ENCODE results near the gene KRT37. TPM values are rescaled to one million over a fixed set of nuclear protein-coding genes. Genes with fewer than 3 reads are reported as not detected.
"Not testable (repeated sequence)": the region's sequence is repeated elsewhere in the genome, so short reads cannot be mapped to it uniquely, and the experiment has no call there.

KRT37 gene
- total and polyA plus RNA-seq, 3 donors from 2014 or later = not detected

GRCh38 chr17:41434005-41434404 lies 9.6 kb upstream of the KRT37 start:
- intact Hi-C loops (cut with DNase I; ENCODE audit: low total_unique reads) = no loop called here
- H3K4me1 ChIP-seq = no peaks in the 10 kb centered on the region
- no peaks in the 10 kb centered on the region for H3K36me3 ChIP-seq (ENCODE audit: low read depth, missing control alignments)
- no peak overlapping the region for H3K4me3 ChIP-seq
- no peak for DNase-seq
- TF ChIP-seq POLR2A (IDR thresholded peaks at IDR 0.05) = no peak
- no peak for TF ChIP-seq CTCF (IDR thresholded peaks at IDR 0.05)
- WGBS, 2 donors = 42 to 52% methylated on average over 4 of the region's 4 CpGs
- no peak overlapping the region for H3K27ac ChIP-seq
- H3K9me3 ChIP-seq = no peaks in the 10 kb centered on the region
- H3K27me3 ChIP-seq = no peaks in the 10 kb centered on the region

GRCh38 chr17:41433586-41433985 lies 9.2 kb upstream of the KRT37 start:
- H3K27ac ChIP-seq = no peak overlapping the region
- H3K4me1 ChIP-seq = no peaks in the 10 kb centered on the region
- intact Hi-C loops (cut with DNase I; ENCODE audit: low total_unique reads) = no loop called here
- DNase-seq = no peak
- H3K36me3 ChIP-seq (ENCODE audit: low read depth, missing control alignments) = no peaks in the 10 kb centered on the region
- no peak overlapping the region for H3K4me3 ChIP-seq
- TF ChIP-seq POLR2A (IDR thresholded peaks at IDR 0.05) (no peak), CTCF (IDR thresholded peaks at IDR 0.05) (no peak)
- WGBS, 2 donors = 58 to 65% methylated on average over 4 of the region's 4 CpGs
- no peaks in the 10 kb centered on the region for H3K9me3 ChIP-seq
- H3K27me3 ChIP-seq = no peaks in the 10 kb centered on the region

GRCh38 chr17:41430376-41430775 lies 6.0 kb upstream of the KRT37 start:
- H3K4me1 ChIP-seq; H3K36me3 ChIP-seq (ENCODE audit: low read depth, missing control alignments); H3K9me3 ChIP-seq; H3K27me3 ChIP-seq; DNase-seq; intact Hi-C loops (cut with DNase I; ENCODE audit: low total_unique reads); H3K4me3 ChIP-seq; H3K27ac ChIP-seq: not testable (repeated sequence)
- 94 to 95% methylated on average over 9 of the region's 9 CpGs for WGBS, 2 donors

DNA sequence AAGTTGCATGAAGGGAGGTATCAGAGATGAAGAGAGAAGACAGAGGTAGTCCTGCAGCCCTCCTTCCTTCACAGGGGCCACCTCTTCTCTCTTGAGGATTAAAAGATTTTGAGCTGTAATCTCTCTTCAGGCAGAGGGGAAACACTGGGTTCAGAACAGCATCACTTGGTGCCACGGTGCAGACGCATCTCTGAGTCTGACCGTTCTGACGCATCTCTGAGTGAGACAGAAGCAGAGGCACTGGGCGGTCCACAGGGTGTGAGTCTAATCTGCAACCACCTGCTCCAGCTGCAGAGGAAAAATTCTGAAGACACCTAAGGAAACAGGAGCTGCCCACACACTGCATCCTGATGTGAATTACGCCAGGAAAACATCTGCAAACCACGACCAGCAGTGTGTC lies 5.3 kb upstream of the KRT37 start:
- Histone ChIP-seq H3K9me3 (no peaks in the 10 kb centered on the region), H3K36me3 (ENCODE audit: low read depth, missing control alignments) (no peaks in the 10 kb centered on the region), H3K4me1 (no peaks in the 10 kb centered on the region), H3K27me3 (no peaks in the 10 kb centered on the region), H3K27ac (no peak overlapping the region), H3K4me3 (no peak overlapping the region)
- DNase-seq = no peak
- no peak for TF ChIP-seq CTCF (IDR thresholded peaks at IDR 0.05)
- TF ChIP-seq POLR2A (IDR thresholded peaks at IDR 0.05) = no peak
- 86% methylated on average over 7 of the region's 7 CpGs for WGBS, 2 donors
- intact Hi-C loops (cut with DNase I; ENCODE audit: low total_unique reads) = no loop called here

GRCh38 chr17:41428591-41429291 lies 4.4 kb upstream of the KRT37 start:
- DNase-seq = no peak
- no peaks in the 10 kb centered on the region for H3K27me3 ChIP-seq
- intact Hi-C loops (cut with DNase I; ENCODE audit: low total_unique reads) = no loop called here
- no peak overlapping the region for H3K27ac ChIP-seq
- 76 to 92% methylated on average over 3 to 4 of the region's 4 CpGs for WGBS, 2 donors
- H3K9me3 ChIP-seq = no peaks in the 10 kb centered on the region
- no peak overlapping the region for H3K4me3 ChIP-seq
- no peak for TF ChIP-seq CTCF (IDR thresholded peaks at IDR 0.05)
- no peak for TF ChIP-seq POLR2A (IDR thresholded peaks at IDR 0.05)
- no peaks in the 10 kb centered on the region for H3K36me3 ChIP-seq (ENCODE audit: low read depth, missing control alignments)
- H3K4me1 ChIP-seq = no peaks in the 10 kb centered on the region

DNA sequence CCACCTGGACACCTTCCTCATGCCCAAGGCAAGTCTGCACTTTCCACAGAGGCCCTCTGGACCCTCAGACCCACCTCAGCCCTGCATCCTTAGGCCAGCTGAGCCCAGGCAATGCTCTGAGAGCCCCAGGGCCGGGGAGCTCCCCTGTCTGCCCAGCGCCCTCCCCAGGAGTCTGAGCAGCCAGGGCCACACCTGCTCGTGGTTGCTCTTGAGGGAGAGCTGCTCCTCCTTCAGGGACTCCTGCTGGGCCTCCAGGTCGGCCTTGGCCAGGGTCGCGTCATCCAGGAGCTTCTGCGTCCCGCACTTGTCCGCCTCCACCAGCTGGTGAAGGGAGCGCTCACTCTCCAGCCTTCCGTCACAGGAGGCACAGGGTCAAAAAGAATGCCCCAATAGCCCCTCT lies 1.8 kb downstream of the KRT37 start:
- H3K4me1 ChIP-seq = peaks cover 11% of the 10 kb centered on the region
- H3K4me3 ChIP-seq; DNase-seq; H3K27me3 ChIP-seq; intact Hi-C loops (cut with DNase I; ENCODE audit: low total_unique reads); H3K9me3 ChIP-seq; H3K36me3 ChIP-seq (ENCODE audit: low read depth, missing control alignments); H3K27ac ChIP-seq: not testable (repeated sequence)
- WGBS, 2 donors = 93 to 94% methylated on average over 11 of the region's 11 CpGs

Data from testis (tissue), 3 donors.